ENCODE data around the gene FOXE1. TPM values are rescaled to one million over a fixed set of nuclear protein-coding genes. Genes with fewer than 3 reads are reported as not detected.

FOXE1 gene
- total and polyA plus RNA-seq, 2 of the 13 experiments (the other 11 are each of a cell fraction or from before 2014, with no cell fraction given) = not detected

DNA sequence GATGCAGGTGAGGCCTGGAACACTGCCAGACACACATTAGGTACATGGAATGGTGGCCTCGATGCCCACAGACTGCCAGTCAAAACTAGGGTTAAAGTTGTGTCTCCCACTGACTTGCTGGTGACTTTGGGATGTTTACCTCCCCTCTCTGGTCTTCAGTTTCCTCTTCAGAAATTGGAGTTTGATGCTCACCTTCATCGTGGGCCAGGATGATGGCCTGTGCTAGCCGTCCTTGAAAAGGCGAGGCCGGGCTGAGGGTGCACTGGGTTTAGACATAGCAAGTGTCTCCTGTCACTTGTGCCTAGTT is 49.0 kb upstream of the FOXE1 start:
- 74% methylated on average over 5 of the region's 5 CpGs for WGBS (ENCODE audit: low lambda C conversion rate)
- Histone ChIP-seq H2AFZ (ENCODE audit: low read length) (no peak overlapping the region), H3K36me3 (replicated peaks in 1 of 2; ENCODE audit: control insufficient read depth in 1 of 2, insufficient read depth in 2 of 2, low read length in 2 of 2) (no peaks in the 10 kb centered on the region), H3K4me1 (ENCODE audit: insufficient read depth, low read length) (peaks cover 14% of the 10 kb centered on the region), H3K79me2 (ENCODE audit: insufficient read depth, low read length) (no peaks in the 10 kb centered on the region), H3K4me2 (ENCODE audit: low read depth, low read length) (peak overlapping the region; percentile 79), H3K9me3 (ENCODE audit: low read length) (no peaks in the 10 kb centered on the region), H3K27me3 (ENCODE audit: control insufficient read depth in 1 of 2, insufficient read depth in 2 of 2, low read length in 2 of 2) (peaks cover 0 to 5% of the 10 kb centered on the region in 2 experiments; a peak in 3 of 5 replicates), H3K27ac (ENCODE audit: extremely low read length, insufficient read depth, low read length) (no peak overlapping the region), H4K20me1 (ENCODE audit: insufficient read depth, low read length) (no peaks in the 10 kb centered on the region), H3K9ac (ENCODE audit: insufficient read depth, low read depth, low read length) (peak overlapping the region; percentile 20; the same call in 1 of the 2 replicates), H3K4me3 (replicated peaks in 1 of 3; ENCODE audit: insufficient read depth in 1 of 3, low read depth in 2 of 3, low read length in 3 of 3) (peak overlapping the region in 2 of 3 experiments; percentile 55 to 72; a peak in 5 of 6 replicates)
- DNase-seq (ENCODE audit: low spot score) (no peak), FAIRE-seq (no peak), ATAC-seq (no peak)
- CTCF ChIA-PET (ENCODE audit: low intra/inter-chr PET ratio, low total read pairs) = interaction anchor here (1.6 kb wide), 1 partner anchor 94 kb away, joined by 5 read pairs; no protein-coding TSS in a partner anchor
- TF ChIP-seq ZNF768 (CRISPR knock-in tag; IDR thresholded peaks at IDR 0.05) (peak; percentile 86), NFRKB (IDR thresholded peaks at IDR 0.05) (no peak), SNAPC2 (CRISPR knock-in tag; IDR thresholded peaks at IDR 0.05) (no peak), ZMYM3 (CRISPR knock-in tag; IDR thresholded peaks at IDR 0.05) (peak; percentile 55; the same call in 1 of the 2 replicates), ZBTB7B (CRISPR knock-in tag; IDR thresholded peaks at IDR 0.05) (no peak)
- intact Hi-C loops (cut with micrococcal nuclease; ENCODE audit: unreplicated experiment) (no loop called here), in situ Hi-C loops (cut with HindIII; ENCODE audit: extremely low pct_ligation_motif_present, low pct_unique_long_range_greater_than_20kb) (no loop called here)
- no TSS peak for BruUV-seq (replicated peaks)
- POLR2A ChIA-PET = no interaction called here

DNA sequence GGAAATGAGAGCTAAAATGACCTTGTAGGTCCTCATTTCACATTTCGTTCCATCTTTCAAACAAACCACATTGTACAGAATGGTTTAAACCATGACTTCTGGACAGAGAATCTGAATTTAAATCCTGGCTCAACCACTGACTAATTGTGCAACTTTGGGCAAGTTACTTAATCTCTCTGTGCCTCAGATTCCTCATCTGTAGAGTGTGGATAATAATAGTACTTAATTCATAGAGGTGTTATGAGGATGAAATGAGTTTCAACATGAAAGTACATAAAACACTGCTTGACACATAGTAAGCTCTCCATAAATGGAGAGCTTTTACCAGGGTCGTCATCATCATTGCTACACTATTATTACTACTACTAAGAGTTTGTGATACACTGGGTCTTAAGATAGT is 46.3 kb upstream of the FOXE1 start:
- in situ Hi-C loops (cut with HindIII; ENCODE audit: extremely low pct_ligation_motif_present, low pct_unique_long_range_greater_than_20kb) (no loop called here), intact Hi-C loops (cut with micrococcal nuclease; ENCODE audit: unreplicated experiment) (no loop called here)
- peaks cover 0 to 5% of the 10 kb centered on the region in 2 experiments; a peak in 3 of 5 replicates for H3K27me3 ChIP-seq (ENCODE audit: control insufficient read depth in 1 of 2, insufficient read depth in 2 of 2, low read length in 2 of 2)
- H4K20me1 ChIP-seq (ENCODE audit: insufficient read depth, low read length) = no peaks in the 10 kb centered on the region
- BruUV-seq (replicated peaks) = no TSS peak
- no peak overlapping the region for H3K4me2 ChIP-seq (ENCODE audit: low read depth, low read length)
- CTCF ChIA-PET (ENCODE audit: low intra/inter-chr PET ratio, low total read pairs) = no interaction called here
- POLR2A ChIA-PET = no interaction called here
- H3K4me1 ChIP-seq (ENCODE audit: insufficient read depth, low read length) = peaks cover 14% of the 10 kb centered on the region
- no peak overlapping the region for H3K9ac ChIP-seq (ENCODE audit: insufficient read depth, low read depth, low read length)
- no peak overlapping the region for H3K4me3 ChIP-seq (replicated peaks in 1 of 3; ENCODE audit: insufficient read depth in 1 of 3, low read depth in 2 of 3, low read length in 3 of 3)
- no peak overlapping the region for H3K27ac ChIP-seq (ENCODE audit: extremely low read length, insufficient read depth, low read length)
- FAIRE-seq (no peak), DNase-seq (ENCODE audit: low spot score) (no peak), ATAC-seq (no peak)
- H2AFZ ChIP-seq (ENCODE audit: low read length) = no peak overlapping the region
- H3K36me3 ChIP-seq (replicated peaks in 1 of 2; ENCODE audit: control insufficient read depth in 1 of 2, insufficient read depth in 2 of 2, low read length in 2 of 2) = no peaks in the 10 kb centered on the region
- no peaks in the 10 kb centered on the region for H3K9me3 ChIP-seq (ENCODE audit: low read length)
- H3K79me2 ChIP-seq (ENCODE audit: insufficient read depth, low read length) = no peaks in the 10 kb centered on the region
- 0% methylated on average over 2 of the region's 2 CpGs for WGBS (ENCODE audit: low lambda C conversion rate)
- TF ChIP-seq JUN (CRISPR knock-in tag; IDR thresholded peaks at IDR 0.05) (no peak), TEAD2 (CRISPR knock-in tag; IDR thresholded peaks at IDR 0.05) (no peak), SNAI1 (CRISPR knock-in tag; IDR thresholded peaks at IDR 0.05; ENCODE audit: borderline replicate concordance) (no peak), ZNF577 (CRISPR knock-in tag; IDR thresholded peaks at IDR 0.05; ENCODE audit: borderline replicate concordance, low read depth) (no peak), MED8 (CRISPR knock-in tag; IDR thresholded peaks at IDR 0.05; ENCODE audit: insufficient replicate concordance) (no peak)
- TF ChIP-seq, protein P1, sequence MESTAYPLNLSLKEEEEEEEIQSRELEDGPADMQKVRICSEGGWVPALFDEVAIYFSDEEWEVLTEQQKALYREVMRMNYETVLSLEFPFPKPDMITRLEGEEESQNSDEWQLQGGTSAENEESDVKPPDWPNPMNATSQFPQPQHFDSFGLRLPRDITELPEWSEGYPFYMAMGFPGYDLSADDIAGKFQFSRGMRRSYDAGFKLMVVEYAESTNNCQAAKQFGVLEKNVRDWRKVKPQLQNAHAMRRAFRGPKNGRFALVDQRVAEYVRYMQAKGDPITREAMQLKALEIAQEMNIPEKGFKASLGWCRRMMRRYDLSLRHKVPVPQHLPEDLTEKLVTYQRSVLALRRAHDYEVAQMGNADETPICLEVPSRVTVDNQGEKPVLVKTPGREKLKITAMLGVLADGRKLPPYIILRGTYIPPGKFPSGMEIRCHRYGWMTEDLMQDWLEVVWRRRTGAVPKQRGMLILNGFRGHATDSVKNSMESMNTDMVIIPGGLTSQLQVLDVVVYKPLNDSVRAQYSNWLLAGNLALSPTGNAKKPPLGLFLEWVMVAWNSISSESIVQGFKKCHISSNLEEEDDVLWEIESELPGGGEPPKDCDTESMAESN (CRISPR knock-in tag; conservative IDR thresholded peaks at IDR 0.05) = no peak
- TF ChIP-seq, protein P2, sequence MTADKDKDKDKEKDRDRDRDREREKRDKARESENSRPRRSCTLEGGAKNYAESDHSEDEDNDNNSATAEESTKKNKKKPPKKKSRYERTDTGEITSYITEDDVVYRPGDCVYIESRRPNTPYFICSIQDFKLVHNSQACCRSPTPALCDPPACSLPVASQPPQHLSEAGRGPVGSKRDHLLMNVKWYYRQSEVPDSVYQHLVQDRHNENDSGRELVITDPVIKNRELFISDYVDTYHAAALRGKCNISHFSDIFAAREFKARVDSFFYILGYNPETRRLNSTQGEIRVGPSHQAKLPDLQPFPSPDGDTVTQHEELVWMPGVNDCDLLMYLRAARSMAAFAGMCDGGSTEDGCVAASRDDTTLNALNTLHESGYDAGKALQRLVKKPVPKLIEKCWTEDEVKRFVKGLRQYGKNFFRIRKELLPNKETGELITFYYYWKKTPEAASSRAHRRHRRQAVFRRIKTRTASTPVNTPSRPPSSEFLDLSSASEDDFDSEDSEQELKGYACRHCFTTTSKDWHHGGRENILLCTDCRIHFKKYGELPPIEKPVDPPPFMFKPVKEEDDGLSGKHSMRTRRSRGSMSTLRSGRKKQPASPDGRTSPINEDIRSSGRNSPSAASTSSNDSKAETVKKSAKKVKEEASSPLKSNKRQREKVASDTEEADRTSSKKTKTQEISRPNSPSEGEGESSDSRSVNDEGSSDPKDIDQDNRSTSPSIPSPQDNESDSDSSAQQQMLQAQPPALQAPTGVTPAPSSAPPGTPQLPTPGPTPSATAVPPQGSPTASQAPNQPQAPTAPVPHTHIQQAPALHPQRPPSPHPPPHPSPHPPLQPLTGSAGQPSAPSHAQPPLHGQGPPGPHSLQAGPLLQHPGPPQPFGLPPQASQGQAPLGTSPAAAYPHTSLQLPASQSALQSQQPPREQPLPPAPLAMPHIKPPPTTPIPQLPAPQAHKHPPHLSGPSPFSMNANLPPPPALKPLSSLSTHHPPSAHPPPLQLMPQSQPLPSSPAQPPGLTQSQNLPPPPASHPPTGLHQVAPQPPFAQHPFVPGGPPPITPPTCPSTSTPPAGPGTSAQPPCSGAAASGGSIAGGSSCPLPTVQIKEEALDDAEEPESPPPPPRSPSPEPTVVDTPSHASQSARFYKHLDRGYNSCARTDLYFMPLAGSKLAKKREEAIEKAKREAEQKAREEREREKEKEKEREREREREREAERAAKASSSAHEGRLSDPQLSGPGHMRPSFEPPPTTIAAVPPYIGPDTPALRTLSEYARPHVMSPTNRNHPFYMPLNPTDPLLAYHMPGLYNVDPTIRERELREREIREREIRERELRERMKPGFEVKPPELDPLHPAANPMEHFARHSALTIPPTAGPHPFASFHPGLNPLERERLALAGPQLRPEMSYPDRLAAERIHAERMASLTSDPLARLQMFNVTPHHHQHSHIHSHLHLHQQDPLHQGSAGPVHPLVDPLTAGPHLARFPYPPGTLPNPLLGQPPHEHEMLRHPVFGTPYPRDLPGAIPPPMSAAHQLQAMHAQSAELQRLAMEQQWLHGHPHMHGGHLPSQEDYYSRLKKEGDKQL (CRISPR knock-in tag; IDR thresholded peaks at IDR 0.05; ENCODE audit: low read depth) = no peak
